SH-SY5Y (cell line): ENCODE data around the gene ELOVL2.

Experiments used
- GATA2 ChIP-seq: IDR thresholded peaks from 2 replicates; pipeline ENCODE4 v1.6.1; 2011; ENCODE audit warnings: mild to moderate bottlenecking, low read depth, low read length
- GATA3 ChIP-seq: IDR thresholded peaks from 2 replicates; pipeline ENCODE4 v1.6.1; 2011; ENCODE audit warnings: low read depth, mild to moderate bottlenecking, low read length, moderate library complexity

DNA sequence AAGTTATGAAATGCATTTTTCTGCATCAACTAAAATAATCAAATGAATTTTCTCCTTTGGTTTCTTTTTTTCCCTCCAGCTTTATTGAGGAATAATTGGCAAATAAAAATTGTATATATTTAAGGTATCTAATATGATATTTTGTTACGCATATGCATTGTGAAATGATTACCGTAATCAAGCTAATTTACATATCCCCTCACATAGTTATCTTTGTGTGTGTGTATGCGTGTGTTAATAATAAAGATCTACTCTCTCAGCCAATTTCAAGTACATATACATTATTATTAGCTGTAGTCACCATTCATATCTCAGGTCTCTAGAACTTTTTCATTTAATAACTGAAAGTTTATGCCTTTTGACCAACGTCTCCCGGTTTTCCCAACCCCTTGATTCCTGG is 96.1 kb downstream of the ELOVL2 start:
- TF ChIP-seq GATA2: no peak
- no peak for TF ChIP-seq GATA3
